Left ventricle myocardium inferior (tissue), 1 donor: ENCODE results near the gene NRG4. TPM values are rescaled to one million over a fixed set of nuclear protein-coding genes. Genes with fewer than 3 reads are reported as not detected.
A peak's percentile ranks its signal among the peaks of the same experiment; 100 is the strongest.
"Not testable (repeated sequence)": the region's sequence is repeated elsewhere in the genome, so short reads cannot be mapped to it uniquely, and the experiment has no call there.

ENCODE experiments used
- DNase-seq: peaks from one replicate; pipeline ENCODE4 v3.0.0-alpha.2; 2020
- H3K27ac ChIP-seq: fragments of 200-600 bp; replicated peaks from 2 replicates; pipeline ENCODE4 v1.8.0; 2021
- H3K27me3 ChIP-seq: fragments of 200-600 bp; 2 replicates; pipeline ENCODE4 v1.8.0; 2021; ENCODE audit warnings: low read depth
- H3K36me3 ChIP-seq: fragments of 200-600 bp; 2 replicates; pipeline ENCODE4 v1.8.0; 2021
- H3K4me1 ChIP-seq: fragments of 200-600 bp; 2 replicates; pipeline ENCODE4 v1.8.0; 2021
- H3K4me3 ChIP-seq: fragments of 200-600 bp; 2 replicates; pipeline ENCODE4 v1.8.0; 2021; ENCODE audit warnings: mild to moderate bottlenecking, moderate library complexity
- H3K9me3 ChIP-seq: fragments of 200-600 bp; replicated peaks from 2 replicates; pipeline ENCODE4 v1.8.0; 2021
- intact Hi-C: fragments of 100-400 bp; cut with micrococcal nuclease; formaldehyde crosslinking; loops from one replicate; pipeline ENCODE4 v1.11.0; 2022
- total RNA-seq: library from RNA; stranded (reverse); fragmentation: NEBNext Ultra II Directional; extraction: Animal tissue kit (Norgen Biotek cat#: 25700); gene quantifications from one replicate; pipeline ENCODE4 v1.2.1, GENCODE V29; 2021
- TF ChIP-seq, protein P1 (sequence below): fragments of 200-600 bp; IDR thresholded peaks from 2 replicates; pipeline ENCODE4 v1.8.0; 2021; ENCODE audit warnings: antibody characterized with exemption, mild to moderate bottlenecking, borderline replicate concordance
- donor health status: DM: no; HTN: yes; CAD: no; lungs with severe emphysema.

The NRG4 gene
- total RNA-seq, 1 donor from 2014 or later = not detected

DNA sequence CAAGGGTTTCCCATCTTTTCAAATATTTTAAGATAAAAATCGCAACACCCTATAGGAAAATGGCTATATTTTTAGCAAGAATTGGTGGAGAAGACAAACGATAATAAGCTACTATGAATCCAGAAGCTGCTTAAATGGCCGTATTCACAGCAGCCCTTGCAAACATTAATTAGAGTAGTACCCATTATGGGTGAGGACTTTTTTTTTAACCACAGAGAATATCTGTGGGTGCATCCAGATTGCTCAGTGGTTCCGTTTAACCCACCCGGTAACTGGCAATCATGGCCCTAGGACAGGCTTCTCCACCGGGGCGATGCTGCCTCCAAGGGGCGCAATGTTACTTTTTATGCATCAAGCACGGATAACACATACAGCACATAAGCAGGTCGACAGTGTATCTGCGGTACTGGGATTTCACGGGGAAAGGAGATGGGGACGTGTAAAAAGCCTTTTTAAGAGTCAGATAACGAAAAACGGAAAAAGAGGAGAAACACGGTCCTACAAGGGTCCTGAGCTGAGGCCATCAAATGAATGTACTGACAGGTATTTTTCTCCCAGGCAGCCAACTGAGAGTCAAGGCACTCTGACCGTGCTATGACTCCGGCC, 46.6 kb upstream of the NRG4 start:
- TF ChIP-seq, protein P1, sequence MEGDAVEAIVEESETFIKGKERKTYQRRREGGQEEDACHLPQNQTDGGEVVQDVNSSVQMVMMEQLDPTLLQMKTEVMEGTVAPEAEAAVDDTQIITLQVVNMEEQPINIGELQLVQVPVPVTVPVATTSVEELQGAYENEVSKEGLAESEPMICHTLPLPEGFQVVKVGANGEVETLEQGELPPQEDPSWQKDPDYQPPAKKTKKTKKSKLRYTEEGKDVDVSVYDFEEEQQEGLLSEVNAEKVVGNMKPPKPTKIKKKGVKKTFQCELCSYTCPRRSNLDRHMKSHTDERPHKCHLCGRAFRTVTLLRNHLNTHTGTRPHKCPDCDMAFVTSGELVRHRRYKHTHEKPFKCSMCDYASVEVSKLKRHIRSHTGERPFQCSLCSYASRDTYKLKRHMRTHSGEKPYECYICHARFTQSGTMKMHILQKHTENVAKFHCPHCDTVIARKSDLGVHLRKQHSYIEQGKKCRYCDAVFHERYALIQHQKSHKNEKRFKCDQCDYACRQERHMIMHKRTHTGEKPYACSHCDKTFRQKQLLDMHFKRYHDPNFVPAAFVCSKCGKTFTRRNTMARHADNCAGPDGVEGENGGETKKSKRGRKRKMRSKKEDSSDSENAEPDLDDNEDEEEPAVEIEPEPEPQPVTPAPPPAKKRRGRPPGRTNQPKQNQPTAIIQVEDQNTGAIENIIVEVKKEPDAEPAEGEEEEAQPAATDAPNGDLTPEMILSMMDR = peak; percentile 12
- Histone ChIP-seq H3K9me3 (no peaks in the 10 kb centered on the region), H3K27ac (no peak overlapping the region)

DNA sequence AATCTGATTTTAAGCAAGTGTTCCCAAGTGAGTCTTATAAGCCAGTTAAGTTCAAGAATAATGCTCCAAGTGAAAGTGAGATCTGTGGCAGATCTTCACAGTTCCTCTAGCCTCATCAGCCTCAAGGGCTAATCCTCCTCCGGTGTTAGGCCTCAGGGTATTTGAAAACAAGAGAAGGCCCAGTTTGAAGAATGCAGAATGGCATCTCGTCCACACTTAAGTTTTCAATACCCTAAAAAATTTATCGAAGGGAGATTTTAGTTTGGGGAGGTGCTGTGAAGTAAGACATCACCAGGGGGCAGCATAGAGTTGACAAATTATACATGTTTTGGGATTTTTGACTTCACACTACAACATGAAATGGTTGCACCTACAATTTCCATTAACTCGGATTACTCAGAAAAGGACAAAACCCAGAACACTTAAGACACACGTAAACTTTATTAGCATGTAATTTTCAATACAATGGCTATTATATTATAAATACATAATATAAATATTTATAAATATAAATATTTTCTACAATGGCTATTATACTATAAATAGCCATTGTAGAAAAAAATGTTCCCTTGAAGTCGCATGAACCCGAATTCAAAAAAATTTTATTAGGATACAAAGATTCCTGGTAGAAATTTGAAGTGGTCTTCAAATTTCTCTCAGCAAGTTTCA, 45.2 kb upstream of the NRG4 start:
- Histone ChIP-seq H3K27me3 (peaks cover 87% of the 10 kb centered on the region), H3K27ac (no peak overlapping the region), H3K4me1 (peaks cover 18% of the 10 kb centered on the region), H3K4me3 (peak overlapping the region; percentile 5), H3K9me3 (no peaks in the 10 kb centered on the region), H3K36me3 (no peaks in the 10 kb centered on the region)
- no peak for DNase-seq
- intact Hi-C loops = loop anchor here (5.0 kb wide), 1 partner anchor 80 kb away; no protein-coding TSS in a partner anchor
- TF ChIP-seq, protein P1 = peak; percentile 77

More for the DNA sequence above, 46.6 kb upstream of the NRG4 start:
- Histone ChIP-seq H3K4me1 (peaks cover 18% of the 10 kb centered on the region), H3K4me3 (peak overlapping the region; percentile 72), H3K27me3 (peaks cover 89% of the 10 kb centered on the region), H3K36me3 (no peaks in the 10 kb centered on the region)
- intact Hi-C loops = loop anchor here (5.0 kb wide), 1 partner anchor 78 kb away; no protein-coding TSS in a partner anchor
- no peak for DNase-seq

DNA sequence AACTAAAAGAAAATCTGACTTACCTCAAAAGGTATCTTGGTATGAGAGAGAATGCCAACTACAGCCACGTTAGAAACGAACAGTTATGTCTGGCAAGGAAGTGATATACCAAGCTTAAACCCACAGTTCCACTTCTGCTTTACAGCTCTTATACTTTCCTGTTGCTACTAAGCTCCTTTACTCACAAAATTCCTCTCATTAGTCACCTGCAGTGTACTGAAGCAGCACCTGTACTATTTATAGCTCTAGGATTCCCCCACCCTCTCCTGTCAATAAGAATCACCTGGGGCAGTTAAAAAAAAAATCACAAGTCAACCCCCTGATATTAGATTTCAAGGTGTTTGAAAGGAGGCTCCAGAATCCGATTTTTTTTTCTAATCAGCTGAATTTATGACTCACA, 44.7 kb upstream of the NRG4 start:
- no peak overlapping the region for H3K4me3 ChIP-seq

DNA sequence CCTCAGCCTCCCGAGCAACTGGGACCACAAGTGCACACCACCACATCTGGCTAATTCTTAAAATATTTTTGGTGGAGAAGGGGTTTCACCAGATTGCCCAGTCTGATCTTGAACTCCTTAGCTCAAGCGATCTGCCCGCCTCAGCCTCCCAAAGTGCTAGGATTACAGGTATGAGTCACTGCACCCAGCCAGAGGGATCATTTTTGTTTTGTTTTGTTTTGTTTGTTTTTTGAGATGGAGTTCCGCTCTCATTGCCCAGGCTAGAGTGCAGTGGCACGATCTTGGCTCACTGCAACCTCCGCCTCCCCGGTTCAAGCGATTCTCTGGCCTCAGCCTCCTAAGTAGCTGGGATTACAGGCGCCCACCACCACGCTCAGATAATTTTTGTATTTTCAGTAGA, 42.0 kb upstream of the NRG4 start:
- DNase-seq, H3K4me1 ChIP-seq, H3K36me3 ChIP-seq, intact Hi-C loops, H3K9me3 ChIP-seq, H3K27ac ChIP-seq, H3K4me3 ChIP-seq: not testable (repeated sequence)
- H3K27me3 ChIP-seq = peaks cover 81% of the 10 kb centered on the region

More for the DNA sequence above, 44.7 kb upstream of the NRG4 start:
- intact Hi-C loops = loop anchor here (5.0 kb wide), 1 partner anchor 80 kb away; no protein-coding TSS in a partner anchor
- no peaks in the 10 kb centered on the region for H3K9me3 ChIP-seq
- H3K27me3 ChIP-seq = peaks cover 87% of the 10 kb centered on the region
- H3K36me3 ChIP-seq = no peaks in the 10 kb centered on the region
- DNase-seq = no peak
- no peak overlapping the region for H3K27ac ChIP-seq
- peaks cover 18% of the 10 kb centered on the region for H3K4me1 ChIP-seq
- TF ChIP-seq, protein P1 = no peak

DNA sequence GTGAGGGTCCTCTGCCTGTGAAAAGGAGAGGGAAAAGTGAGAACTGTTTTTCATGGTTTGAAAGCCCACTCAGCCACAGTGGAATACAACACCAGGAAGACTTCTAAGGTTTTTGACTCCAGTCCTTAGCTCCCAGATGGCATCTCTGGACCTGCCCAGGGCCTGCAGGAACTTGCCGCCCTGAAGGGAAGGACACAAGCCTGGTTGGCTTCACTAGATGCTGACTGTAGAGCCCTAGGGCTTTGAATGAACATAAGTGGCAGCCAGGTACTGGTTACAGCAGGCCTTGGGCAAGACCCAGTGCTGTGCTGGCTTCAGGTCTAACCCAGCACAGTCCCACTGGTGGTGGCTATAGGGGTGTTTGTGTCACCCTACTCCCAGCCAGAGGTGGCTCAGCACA, 26.3 kb upstream of the NRG4 start:
- no peaks in the 10 kb centered on the region for H3K36me3 ChIP-seq
- H3K4me3 ChIP-seq = no peak overlapping the region
- TF ChIP-seq, protein P1 = no peak
- H3K9me3 ChIP-seq = peaks cover 48% of the 10 kb centered on the region
- no peaks in the 10 kb centered on the region for H3K4me1 ChIP-seq
- no peak for DNase-seq
- H3K27me3 ChIP-seq = peaks cover 33% of the 10 kb centered on the region
- intact Hi-C loops = no loop called here
- no peak overlapping the region for H3K27ac ChIP-seq

DNA sequence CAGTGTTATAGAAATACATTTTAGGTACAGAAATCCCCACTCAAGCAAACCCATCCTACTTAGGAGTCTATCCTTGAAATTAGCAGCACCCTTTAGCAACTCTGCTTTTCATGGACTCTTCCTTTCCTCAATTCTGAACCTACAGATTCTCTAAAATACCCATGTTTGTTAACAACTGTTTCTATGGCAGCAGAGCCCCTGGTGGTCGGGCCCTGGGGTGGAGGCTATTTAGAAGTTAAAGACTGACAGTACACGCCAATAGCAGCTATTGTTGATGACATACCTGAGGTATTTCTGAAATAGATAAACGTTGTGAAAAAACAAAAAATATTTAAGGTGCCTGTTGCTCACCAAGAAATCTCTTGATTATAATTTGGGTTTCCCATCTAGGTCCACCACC, 23.4 kb upstream of the NRG4 start:
- Histone ChIP-seq H3K4me1 (no peaks in the 10 kb centered on the region), H3K4me3 (no peak overlapping the region), H3K27ac (no peak overlapping the region), H3K36me3 (no peaks in the 10 kb centered on the region), H3K9me3 (peaks cover 20% of the 10 kb centered on the region), H3K27me3 (peaks cover 33% of the 10 kb centered on the region)
- intact Hi-C loops = no loop called here
- no peak for DNase-seq
- TF ChIP-seq, protein P1 = no peak
